Caco-2 (cell line): ENCODE data around the gene AEBP2. TPM values are rescaled to one million over a fixed set of nuclear protein-coding genes. Genes with fewer than 3 reads are reported as not detected.
A peak's percentile ranks its signal among the peaks of the same experiment; 100 is the strongest.
"Not testable (repeated sequence)": the region's sequence is repeated elsewhere in the genome, so short reads cannot be mapped to it uniquely, and the experiment has no call there.

Source experiments
- BruUV-seq: library from RNA; stranded (reverse); fragments of 400-500 nt; replicated peaks from 2 replicates; lab custom pipeline; 2021; lab: Mats Ljungman, UMichigan
- CTCF ChIA-PET: fragments of 300-600 bp; sonication (Branson Sonifier 250); formaldehyde crosslinking; loops from one replicate; lab custom pipeline; 2022; ENCODE audit warnings: antibody characterized with exemption; lab: Charles Lee
- POLR2A ChIA-PET: fragments of 300-600 bp; sonication (Branson Sonifier 250); formaldehyde crosslinking; loops from one replicate; lab custom pipeline; 2022; ENCODE audit warnings: antibody characterized with exemption; lab: Charles Lee
- DNase-seq, 2 experiments: peaks; one replicate each; pipeline versions ENCODE4 v3.0.0 to v3.0.0-alpha.2; 2020 to 2022
- H3K27me3 ChIP-seq: replicated peaks from 2 replicates; pipeline ENCODE4 v1.6.0; 2011; ENCODE audit warnings: low read length; ENCODE audit not compliant: control insufficient read depth, insufficient read depth
- H3K36me3 ChIP-seq: 2 replicates; pipeline ENCODE4 v1.5.1; 2011; ENCODE audit warnings: low read length; ENCODE audit not compliant: control insufficient read depth, insufficient read depth
- H3K4me1 ChIP-seq: fragments of 250-450 bp; sonication (Bioruptor Pico); 2 replicates; pipeline ENCODE4 v1.5.1; 2020; ENCODE audit warnings: mild to moderate bottlenecking
- H3K4me3 ChIP-seq: 2 replicates; pipeline ENCODE4 v1.5.1; 2011; ENCODE audit warnings: low read depth, mild to moderate bottlenecking, control low read depth, low read length
- H3K9me3 ChIP-seq: fragments of 250-450 bp; sonication (Bioruptor Pico); 2 replicates; pipeline ENCODE4 v1.5.1; 2020; ENCODE audit warnings: mild to moderate bottlenecking, moderate library complexity
- H3K27ac Mint-ChIP-seq: one replicate; pipeline ENCODE4 v1.8.0; 2022; ENCODE audit warnings: mixed read lengths; ENCODE audit not compliant: unreplicated experiment
- H3K27me3 Mint-ChIP-seq: one replicate; pipeline ENCODE4 v1.8.0; 2022; ENCODE audit warnings: mixed read lengths; ENCODE audit not compliant: insufficient read depth, unreplicated experiment
- H3K36me3 Mint-ChIP-seq: one replicate; pipeline ENCODE4 v1.8.0; 2022; ENCODE audit warnings: mild to moderate bottlenecking, mixed read lengths; ENCODE audit not compliant: insufficient read depth, unreplicated experiment
- H3K4me1 Mint-ChIP-seq: one replicate; pipeline ENCODE4 v1.8.0; 2022; ENCODE audit warnings: low read depth, mixed read lengths; ENCODE audit not compliant: unreplicated experiment
- H3K4me3 Mint-ChIP-seq: one replicate; pipeline ENCODE4 v1.8.0; 2022; ENCODE audit warnings: mild to moderate bottlenecking, moderate library complexity, mixed read lengths; ENCODE audit not compliant: unreplicated experiment
- H3K9me3 Mint-ChIP-seq: one replicate; pipeline ENCODE4 v1.8.0; 2022; ENCODE audit warnings: mixed read lengths; ENCODE audit not compliant: unreplicated experiment
- intact Hi-C: fragments of 100-400 bp; cut with micrococcal nuclease; formaldehyde crosslinking; loops from one replicate; pipeline ENCODE4 v1.10.0; 2022; ENCODE audit not compliant: unreplicated experiment
- total RNA-seq: library from RNA; stranded (reverse); gene quantifications from 2 replicates; pipeline ENCODE4 v1.2.3, GENCODE V29; 2022
- TF ChIP-seq, protein P1 (sequence below), 2 experiments: fragments of 200-600 bp in 1 of 2; IDR thresholded peaks; 1 replicate in 1 of 2; 2 replicates in 1 of 2; pipeline versions ENCODE4 v1.5.1 to v1.8.0; 2011 to 2022; ENCODE audit warnings: antibody characterized with exemption in 1 of 2, control low read depth in 1 of 2, inconsistent platforms in 1 of 2, low read depth in 1 of 2, low read length in 1 of 2, mild to moderate bottlenecking in 1 of 2, moderate library complexity in 1 of 2; ENCODE audit not compliant: insufficient read depth in 1 of 2, severe bottlenecking in 1 of 2, unreplicated experiment in 1 of 2

Gene AEBP2
- total RNA-seq, 1 experiment from 2014 or later: 68.0 TPM

DNA sequence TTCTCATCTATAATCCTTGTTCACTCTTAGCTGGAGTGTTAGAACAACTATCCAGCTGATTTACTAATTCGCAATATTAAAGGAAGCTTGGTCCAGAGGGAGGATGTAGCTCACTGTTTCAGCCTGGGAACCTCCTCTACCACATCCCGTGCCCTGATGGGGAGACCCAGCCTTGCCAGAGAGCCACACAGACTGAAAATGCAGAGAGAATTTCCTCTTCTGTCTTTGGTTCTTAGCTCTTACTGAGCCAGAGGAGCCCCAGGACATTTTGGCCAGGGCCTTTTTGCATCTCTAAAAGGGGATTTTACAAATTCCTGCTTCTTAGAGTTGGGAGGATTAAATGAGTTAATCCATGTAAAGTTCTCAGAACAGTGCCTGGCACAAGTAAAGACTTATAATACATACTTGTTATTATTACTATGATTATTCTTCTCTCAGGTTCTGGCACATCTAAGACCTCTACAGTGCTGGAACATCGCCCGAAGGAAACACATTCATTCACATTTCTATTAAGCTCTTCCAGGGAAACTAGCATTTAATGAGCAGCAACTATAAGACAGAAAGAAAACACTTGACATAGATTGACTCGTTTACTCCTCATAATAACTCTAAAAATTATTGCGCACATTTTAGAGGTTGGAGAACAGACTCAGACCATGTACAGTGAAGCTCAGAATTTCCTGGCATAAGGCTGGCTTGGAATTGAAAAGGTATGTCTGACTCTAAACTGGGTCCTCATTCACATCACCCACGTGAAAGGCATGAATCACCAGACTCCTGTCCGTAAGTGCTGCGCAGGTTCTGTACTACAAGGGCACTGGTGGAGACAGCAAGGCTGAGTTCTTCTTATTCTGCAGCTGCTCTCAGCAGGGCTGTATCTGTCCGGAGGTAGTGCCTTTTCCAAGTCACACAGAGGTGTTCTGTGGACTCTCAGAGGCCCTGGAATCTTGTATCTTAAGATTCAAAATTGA, 27.8 kb upstream of the AEBP2 start:
- H3K9me3 ChIP-seq: no peaks in the 10 kb centered on the region
- no peak for DNase-seq
- no peak overlapping the region for H3K4me3 Mint-ChIP-seq
- H3K36me3 ChIP-seq: no peaks in the 10 kb centered on the region
- CTCF ChIA-PET: no interaction called here
- intact Hi-C loops: no loop called here
- no peak overlapping the region for H3K27ac Mint-ChIP-seq
- H3K4me1 Mint-ChIP-seq: no peaks in the 10 kb centered on the region
- H3K36me3 Mint-ChIP-seq: no peaks in the 10 kb centered on the region
- no TSS peak for BruUV-seq
- H3K4me3 ChIP-seq: no peak overlapping the region
- TF ChIP-seq, protein P1, sequence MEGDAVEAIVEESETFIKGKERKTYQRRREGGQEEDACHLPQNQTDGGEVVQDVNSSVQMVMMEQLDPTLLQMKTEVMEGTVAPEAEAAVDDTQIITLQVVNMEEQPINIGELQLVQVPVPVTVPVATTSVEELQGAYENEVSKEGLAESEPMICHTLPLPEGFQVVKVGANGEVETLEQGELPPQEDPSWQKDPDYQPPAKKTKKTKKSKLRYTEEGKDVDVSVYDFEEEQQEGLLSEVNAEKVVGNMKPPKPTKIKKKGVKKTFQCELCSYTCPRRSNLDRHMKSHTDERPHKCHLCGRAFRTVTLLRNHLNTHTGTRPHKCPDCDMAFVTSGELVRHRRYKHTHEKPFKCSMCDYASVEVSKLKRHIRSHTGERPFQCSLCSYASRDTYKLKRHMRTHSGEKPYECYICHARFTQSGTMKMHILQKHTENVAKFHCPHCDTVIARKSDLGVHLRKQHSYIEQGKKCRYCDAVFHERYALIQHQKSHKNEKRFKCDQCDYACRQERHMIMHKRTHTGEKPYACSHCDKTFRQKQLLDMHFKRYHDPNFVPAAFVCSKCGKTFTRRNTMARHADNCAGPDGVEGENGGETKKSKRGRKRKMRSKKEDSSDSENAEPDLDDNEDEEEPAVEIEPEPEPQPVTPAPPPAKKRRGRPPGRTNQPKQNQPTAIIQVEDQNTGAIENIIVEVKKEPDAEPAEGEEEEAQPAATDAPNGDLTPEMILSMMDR (IDR thresholded peaks at IDR 0.05; ENCODE audit: insufficient read depth in 1 of 2, low read depth in 1 of 2, low read length in 1 of 2, severe bottlenecking in 1 of 2, unreplicated experiment in 1 of 2): no peak
- H3K4me1 ChIP-seq: no peaks in the 10 kb centered on the region
- no peaks in the 10 kb centered on the region for H3K9me3 Mint-ChIP-seq
- H3K27me3 Mint-ChIP-seq: no peaks in the 10 kb centered on the region
- no peaks in the 10 kb centered on the region for H3K27me3 ChIP-seq
- POLR2A ChIA-PET: no interaction called here

GRCh38 chr12:19412844-19413243, 26.4 kb upstream of the AEBP2 start:
- CTCF ChIA-PET: no interaction called here
- no peaks in the 10 kb centered on the region for H3K4me1 Mint-ChIP-seq
- POLR2A ChIA-PET: no interaction called here
- H3K4me3 ChIP-seq: no peak overlapping the region
- no peaks in the 10 kb centered on the region for H3K27me3 Mint-ChIP-seq
- BruUV-seq: no TSS peak
- H3K9me3 Mint-ChIP-seq: peaks cover under 1% of the 10 kb centered on the region
- intact Hi-C loops: no loop called here
- no peak overlapping the region for H3K4me3 Mint-ChIP-seq
- no peaks in the 10 kb centered on the region for H3K4me1 ChIP-seq
- TF ChIP-seq, protein P1 (IDR thresholded peaks at IDR 0.05; ENCODE audit: insufficient read depth in 1 of 2, low read depth in 1 of 2, low read length in 1 of 2, severe bottlenecking in 1 of 2, unreplicated experiment in 1 of 2): no peak
- DNase-seq: no peak
- no peaks in the 10 kb centered on the region for H3K36me3 ChIP-seq
- peak overlapping the region; percentile 4 for H3K27ac Mint-ChIP-seq
- no peaks in the 10 kb centered on the region for H3K27me3 ChIP-seq
- no peaks in the 10 kb centered on the region for H3K36me3 Mint-ChIP-seq
- no peaks in the 10 kb centered on the region; the same call in 1 of the 2 replicates for H3K9me3 ChIP-seq

DNA sequence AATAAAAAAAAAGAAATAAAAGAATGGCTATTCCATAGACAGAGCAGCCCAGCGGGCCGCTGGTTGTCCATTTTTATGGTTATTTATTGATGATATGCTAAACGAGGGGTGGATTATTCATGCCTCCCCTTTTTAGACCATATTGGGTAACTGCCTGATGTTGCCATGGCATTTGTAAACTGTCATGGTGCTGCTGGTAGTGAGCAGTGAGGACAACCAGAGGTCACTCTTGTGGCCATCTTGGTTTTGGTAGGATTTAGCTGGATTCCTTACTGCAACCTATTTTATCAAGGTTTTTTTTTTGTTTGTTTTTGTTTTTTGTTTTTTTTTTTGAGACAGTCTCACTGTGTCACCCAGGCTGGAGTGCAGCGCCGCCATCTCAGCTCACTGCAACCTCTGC, 25.7 kb upstream of the AEBP2 start:
- H3K27ac Mint-ChIP-seq, BruUV-seq, H3K27me3 ChIP-seq, H3K4me3 Mint-ChIP-seq, CTCF ChIA-PET, intact Hi-C loops, H3K4me1 Mint-ChIP-seq, H3K9me3 ChIP-seq, H3K36me3 ChIP-seq, H3K36me3 Mint-ChIP-seq, H3K4me1 ChIP-seq, DNase-seq, H3K9me3 Mint-ChIP-seq, H3K27me3 Mint-ChIP-seq, POLR2A ChIA-PET, H3K4me3 ChIP-seq: not testable (repeated sequence)
